Sigmoid colon (tissue), 4 donors: Measurements from ENCODE around the gene STK10.

ENCODE experiments used
- CTCF ChIP-seq, 4 experiments: fragments of 450-650 bp in 3 of 4; fragments of 200-600 bp in 1 of 4; IDR thresholded peaks; one replicate each; pipeline ENCODE4 v1.5.1; 2016 to 2019; ENCODE audit warnings: antibody characterized with exemption in 4 of 4, mild to moderate bottlenecking in 3 of 4, moderate library complexity in 2 of 4
- EP300 ChIP-seq, 4 donors: sonication (generic); formaldehyde crosslinking; IDR thresholded peaks; one replicate each; pipeline ENCODE4 v1.6.1; 2017; ENCODE audit warnings: antibody characterized with exemption in 4 of 4
- POLR2A ChIP-seq, 2 donors: fragments of 450-650 bp; IDR thresholded peaks; one replicate each; pipeline ENCODE4 v1.6.1; 2016; ENCODE audit warnings: antibody characterized with exemption in 2 of 2, mild to moderate bottlenecking in 2 of 2, moderate library complexity in 2 of 2
- POLR2AphosphoS5 ChIP-seq, 4 donors: sonication (generic); formaldehyde crosslinking; IDR thresholded peaks; one replicate each; pipeline ENCODE4 v1.6.1; 2017; ENCODE audit warnings: antibody characterized with exemption in 4 of 4

- TF ChIP-seq CTCF (IDR thresholded peaks at IDR 0.05) (no peak), EP300 (IDR thresholded peaks at IDR 0.05) (no peak), POLR2A (IDR thresholded peaks at IDR 0.05) (no peak), POLR2AphosphoS5 (IDR thresholded peaks at IDR 0.05) (no peak)
These were observed 172.7 kb downstream of the STK10 start for GRCh38 chr5:172015346-172015745.
